ENCODE measurements around the gene TBL1X. TPM values are rescaled to one million over a fixed set of nuclear protein-coding genes. Genes with fewer than 3 reads are reported as not detected.

Gene TBL1X
- total RNA-seq, 1 donor from 2014 or later, result 26.4 TPM

- FAIRE-seq (no peak), DNase-seq (ENCODE audit: low read depth) (no peak)
- no peaks in the 10 kb centered on the region for H4K20me1 ChIP-seq (ENCODE audit: insufficient read depth, low read length)
- Mint-ChIP-seq H3K27me3 (ENCODE audit: low read depth, unreplicated experiment) (no peaks in the 10 kb centered on the region), H3K27ac (ENCODE audit: unreplicated experiment) (no peak overlapping the region), H3K4me1 (ENCODE audit: low read depth, unreplicated experiment) (peaks cover 11% of the 10 kb centered on the region), H3K4me3 (ENCODE audit: unreplicated experiment) (no peak overlapping the region), H3K36me3 (ENCODE audit: low read depth, unreplicated experiment) (peaks cover 2% of the 10 kb centered on the region), H3K9me3 (ENCODE audit: unreplicated experiment) (peaks cover 4% of the 10 kb centered on the region)
- no peak overlapping the region for H3K9ac ChIP-seq (ENCODE audit: low read length)
- H3K36me3 ChIP-seq (ENCODE audit: insufficient read depth, low read length), result no peaks in the 10 kb centered on the region
- no peak overlapping the region for H3K4me2 ChIP-seq (ENCODE audit: low read length)
- peaks cover 7% of the 10 kb centered on the region for H3K4me1 ChIP-seq (ENCODE audit: insufficient read depth, low read length)
- no peak overlapping the region for H3K4me3 ChIP-seq (ENCODE audit: insufficient read depth, low read depth, low read length)
- no peak for TF ChIP-seq EZH2 (IDR thresholded peaks at IDR 0.05; ENCODE audit: insufficient read depth, low read length)
- TF ChIP-seq, protein P1, sequence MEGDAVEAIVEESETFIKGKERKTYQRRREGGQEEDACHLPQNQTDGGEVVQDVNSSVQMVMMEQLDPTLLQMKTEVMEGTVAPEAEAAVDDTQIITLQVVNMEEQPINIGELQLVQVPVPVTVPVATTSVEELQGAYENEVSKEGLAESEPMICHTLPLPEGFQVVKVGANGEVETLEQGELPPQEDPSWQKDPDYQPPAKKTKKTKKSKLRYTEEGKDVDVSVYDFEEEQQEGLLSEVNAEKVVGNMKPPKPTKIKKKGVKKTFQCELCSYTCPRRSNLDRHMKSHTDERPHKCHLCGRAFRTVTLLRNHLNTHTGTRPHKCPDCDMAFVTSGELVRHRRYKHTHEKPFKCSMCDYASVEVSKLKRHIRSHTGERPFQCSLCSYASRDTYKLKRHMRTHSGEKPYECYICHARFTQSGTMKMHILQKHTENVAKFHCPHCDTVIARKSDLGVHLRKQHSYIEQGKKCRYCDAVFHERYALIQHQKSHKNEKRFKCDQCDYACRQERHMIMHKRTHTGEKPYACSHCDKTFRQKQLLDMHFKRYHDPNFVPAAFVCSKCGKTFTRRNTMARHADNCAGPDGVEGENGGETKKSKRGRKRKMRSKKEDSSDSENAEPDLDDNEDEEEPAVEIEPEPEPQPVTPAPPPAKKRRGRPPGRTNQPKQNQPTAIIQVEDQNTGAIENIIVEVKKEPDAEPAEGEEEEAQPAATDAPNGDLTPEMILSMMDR (IDR thresholded peaks at IDR 0.05; ENCODE audit: insufficient read depth, low read depth, low read length), result no peak
- no peaks in the 10 kb centered on the region for H3K9me3 ChIP-seq (ENCODE audit: insufficient read depth, low read depth, low read length)
- no peak overlapping the region for H2AFZ ChIP-seq (ENCODE audit: low read depth, low read length)
- H3K79me2 ChIP-seq (ENCODE audit: insufficient read depth, low read length), result no peaks in the 10 kb centered on the region
- H3K27ac ChIP-seq (ENCODE audit: low read depth, low read length), result no peak overlapping the region
- no peaks in the 10 kb centered on the region for H3K27me3 ChIP-seq (ENCODE audit: insufficient read depth, low read length)
Observed at GRCh38 chrX:9560219-9560618, 95.4 kb downstream of the TBL1X start.

DNA sequence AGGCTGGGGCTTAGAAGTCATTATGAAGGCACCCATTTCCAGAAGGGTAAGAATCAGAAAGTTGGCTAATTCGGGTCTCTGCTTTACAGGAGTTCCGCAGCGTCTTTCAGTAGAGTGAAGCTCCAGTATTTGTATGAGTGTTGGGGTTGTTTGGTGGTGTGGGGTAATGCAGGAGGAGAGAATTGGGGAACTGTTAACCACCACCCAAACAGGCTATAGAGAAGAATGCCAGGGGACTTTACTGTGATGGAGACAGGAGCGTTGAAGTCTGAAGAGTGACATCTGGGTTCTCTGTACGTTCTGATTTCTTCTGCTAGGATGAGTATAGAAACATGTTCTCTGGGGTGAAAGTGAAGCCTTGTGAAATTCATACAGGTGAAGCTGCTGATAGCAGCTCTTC, 96.3 kb downstream of the TBL1X start:
- FAIRE-seq, result no peak
- Histone ChIP-seq H3K4me2 (ENCODE audit: low read length) (no peak overlapping the region), H2AFZ (ENCODE audit: low read depth, low read length) (no peak overlapping the region), H3K27ac (ENCODE audit: low read depth, low read length) (no peak overlapping the region), H3K9me3 (ENCODE audit: insufficient read depth, low read depth, low read length) (no peaks in the 10 kb centered on the region), H3K4me1 (ENCODE audit: insufficient read depth, low read length) (peaks cover 12% of the 10 kb centered on the region), H3K4me3 (ENCODE audit: insufficient read depth, low read depth, low read length) (no peak overlapping the region), H3K79me2 (ENCODE audit: insufficient read depth, low read length) (no peaks in the 10 kb centered on the region), H3K27me3 (ENCODE audit: insufficient read depth, low read length) (no peaks in the 10 kb centered on the region), H3K9ac (ENCODE audit: low read length) (no peak overlapping the region), H3K36me3 (ENCODE audit: insufficient read depth, low read length) (no peaks in the 10 kb centered on the region), H4K20me1 (ENCODE audit: insufficient read depth, low read length) (no peaks in the 10 kb centered on the region)
- TF ChIP-seq, protein P1 (IDR thresholded peaks at IDR 0.05; ENCODE audit: insufficient read depth, low read depth, low read length), result no peak
- no peak for TF ChIP-seq EZH2 (IDR thresholded peaks at IDR 0.05; ENCODE audit: insufficient read depth, low read length)
- Mint-ChIP-seq H3K36me3 (ENCODE audit: low read depth, unreplicated experiment) (peaks cover 2% of the 10 kb centered on the region), H3K9me3 (ENCODE audit: unreplicated experiment) (peaks cover 4% of the 10 kb centered on the region), H3K27me3 (ENCODE audit: low read depth, unreplicated experiment) (no peaks in the 10 kb centered on the region), H3K27ac (ENCODE audit: unreplicated experiment) (no peak overlapping the region), H3K4me1 (ENCODE audit: low read depth, unreplicated experiment) (peaks cover 12% of the 10 kb centered on the region), H3K4me3 (ENCODE audit: unreplicated experiment) (no peak overlapping the region)
- DNase-seq (ENCODE audit: low read depth), result no peak

DNA sequence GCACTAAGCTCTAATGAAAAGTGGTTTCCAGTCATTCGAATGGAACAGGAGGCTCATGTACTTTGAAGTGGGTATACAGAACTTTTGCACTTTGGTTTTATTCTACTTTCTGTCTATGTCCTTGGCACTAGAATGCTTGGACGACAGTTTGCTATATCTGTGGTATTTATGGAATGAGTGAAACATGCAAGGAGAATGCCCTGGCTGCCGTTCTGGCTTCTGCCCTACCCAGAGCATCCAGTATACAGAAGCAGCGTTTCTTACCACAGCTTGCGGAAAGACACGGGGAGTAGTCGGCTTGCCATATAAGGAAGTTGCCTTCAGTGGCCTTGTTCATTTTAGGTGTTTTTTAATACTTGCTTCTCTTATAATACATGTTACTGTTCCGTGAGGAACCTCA, 98.0 kb downstream of the TBL1X start:
- H3K27ac ChIP-seq (ENCODE audit: low read depth, low read length), result peak overlapping the region; percentile 22
- H3K36me3 ChIP-seq (ENCODE audit: insufficient read depth, low read length), result no peaks in the 10 kb centered on the region
- Mint-ChIP-seq H3K36me3 (ENCODE audit: low read depth, unreplicated experiment) (no peaks in the 10 kb centered on the region), H3K4me3 (ENCODE audit: unreplicated experiment) (no peak overlapping the region), H3K27me3 (ENCODE audit: low read depth, unreplicated experiment) (no peaks in the 10 kb centered on the region), H3K27ac (ENCODE audit: unreplicated experiment) (peak overlapping the region; percentile 83), H3K9me3 (ENCODE audit: unreplicated experiment) (no peaks in the 10 kb centered on the region), H3K4me1 (ENCODE audit: low read depth, unreplicated experiment) (peaks cover 21% of the 10 kb centered on the region)
- DNase-seq (ENCODE audit: low read depth) (peak; percentile 90), FAIRE-seq (peak; percentile 94)
- no peak overlapping the region for H3K9ac ChIP-seq (ENCODE audit: low read length)
- no peaks in the 10 kb centered on the region for H3K27me3 ChIP-seq (ENCODE audit: insufficient read depth, low read length)
- peak overlapping the region; percentile 69 for H3K4me2 ChIP-seq (ENCODE audit: low read length)
- H2AFZ ChIP-seq (ENCODE audit: low read depth, low read length), result no peak overlapping the region
- no peaks in the 10 kb centered on the region for H3K9me3 ChIP-seq (ENCODE audit: insufficient read depth, low read depth, low read length)
- H3K4me3 ChIP-seq (ENCODE audit: insufficient read depth, low read depth, low read length), result no peak overlapping the region
- no peaks in the 10 kb centered on the region for H3K79me2 ChIP-seq (ENCODE audit: insufficient read depth, low read length)
- H4K20me1 ChIP-seq (ENCODE audit: insufficient read depth, low read length), result no peaks in the 10 kb centered on the region
- H3K4me1 ChIP-seq (ENCODE audit: insufficient read depth, low read length), result peaks cover 21% of the 10 kb centered on the region
- TF ChIP-seq, protein P1 (IDR thresholded peaks at IDR 0.05; ENCODE audit: insufficient read depth, low read depth, low read length), result no peak
- no peak for TF ChIP-seq EZH2 (IDR thresholded peaks at IDR 0.05; ENCODE audit: insufficient read depth, low read length)

Measured in astrocyte (in vitro differentiated cells and primary cell).